HEK293 (cell line): ENCODE results near the gene NISCH.

Experiments used
- CTCF ChIA-PET: fragments of 350-600 bp; formaldehyde crosslinking; extraction: SDS; loops from one replicate; lab custom pipeline; 2021; ENCODE audit warnings: antibody characterized with exemption; lab: Yijun Ruan, JAX
- POLR2A ChIA-PET: fragments of 300-600 bp; formaldehyde crosslinking; extraction: SDS; loops from one replicate; lab custom pipeline; 2020; ENCODE audit warnings: antibody characterized with exemption, inconsistent platforms; lab: Yijun Ruan, JAX
- H3K27ac ChIP-seq: fragments of 200-500 bp; sonication (Bioruptor generic); 2 replicates; pipeline ENCODE4 v1.5.1; 2014; ENCODE audit warnings: low read depth, low read length, control low read depth, inconsistent platforms; ENCODE audit errors: extremely low read depth
- H3K36me3 ChIP-seq, 2 experiments: fragments of 200-500 bp in 1 of 2; sonication (Bioruptor generic) in 1 of 2; 1 replicate in 1 of 2; 2 replicates in 1 of 2; pipeline ENCODE4 v1.5.1; 2014 to 2017; ENCODE audit warnings: inconsistent platforms in 2 of 2, low read length in 2 of 2; ENCODE audit not compliant: control insufficient read depth in 2 of 2, insufficient read depth in 1 of 2
- H3K4me1 ChIP-seq: fragments of 200-500 bp; sonication (Bioruptor generic); 2 replicates; pipeline ENCODE4 v1.5.1; 2014; ENCODE audit warnings: mild to moderate bottlenecking, low read length, inconsistent platforms; ENCODE audit not compliant: control insufficient read depth, insufficient read depth
- H3K4me3 ChIP-seq: 2 replicates; pipeline ENCODE4 v1.5.1; 2011; ENCODE audit warnings: low read depth, mild to moderate bottlenecking, control low read depth, low read length, moderate library complexity
- H3K9me3 ChIP-seq: fragments of 200-500 bp; sonication (Bioruptor generic); 2 replicates; pipeline ENCODE4 v1.5.1; 2014; ENCODE audit warnings: low read depth, low read length, inconsistent platforms; ENCODE audit not compliant: control insufficient read depth, insufficient read depth
- KLF8 ChIP-seq: fragments of 450-650 bp; formaldehyde crosslinking; IDR thresholded peaks from 2 replicates; pipeline ENCODE4 v1.5.1; 2016; ENCODE audit warnings: missing biosample characterization, missing genetic modification characterization
- KLF9 ChIP-seq: fragments of 450-650 bp; formaldehyde crosslinking; IDR thresholded peaks from 2 replicates; pipeline ENCODE4 v1.5.1; 2016; ENCODE audit warnings: missing biosample characterization, missing genetic modification characterization, low read depth
- SP3 ChIP-seq: fragments of 450-650 bp; formaldehyde crosslinking; IDR thresholded peaks from 2 replicates; pipeline ENCODE4 v1.5.1; 2016; ENCODE audit warnings: missing biosample characterization, missing genetic modification characterization
- ZBTB20 ChIP-seq: fragments of 450-650 bp; formaldehyde crosslinking; IDR thresholded peaks from 2 replicates; pipeline ENCODE4 v1.5.1; 2016; ENCODE audit warnings: missing biosample characterization, missing genetic modification characterization
- ZBTB8A ChIP-seq: fragments of 450-650 bp; formaldehyde crosslinking; IDR thresholded peaks from 2 replicates; pipeline ENCODE4 v1.5.1; 2016; ENCODE audit warnings: missing biosample characterization, missing genetic modification characterization
- ZNF23 ChIP-seq: fragments of 450-650 bp; formaldehyde crosslinking; IDR thresholded peaks from 2 replicates; pipeline ENCODE4 v1.5.1; 2016; ENCODE audit warnings: missing biosample characterization, missing genetic modification characterization, borderline replicate concordance
- ZNF302 ChIP-seq: fragments of 450-650 bp; formaldehyde crosslinking; IDR thresholded peaks from 2 replicates; pipeline ENCODE4 v1.5.1; 2016; ENCODE audit warnings: missing biosample characterization, missing genetic modification characterization, low read depth
- ZNF423 ChIP-seq: fragments of 450-650 bp; formaldehyde crosslinking; IDR thresholded peaks from 2 replicates; pipeline ENCODE4 v1.5.1; 2016; ENCODE audit warnings: missing biosample characterization, missing genetic modification characterization
- ZNF571 ChIP-seq: fragments of 450-650 bp; formaldehyde crosslinking; IDR thresholded peaks from 2 replicates; pipeline ENCODE4 v1.5.0; 2017; ENCODE audit warnings: missing biosample characterization, missing genetic modification characterization
- ZNF837 ChIP-seq: fragments of 450-650 bp; formaldehyde crosslinking; IDR thresholded peaks from 2 replicates; pipeline ENCODE4 v1.5.1; 2016; ENCODE audit warnings: missing biosample characterization, missing genetic modification characterization
- ZXDB ChIP-seq: fragments of 450-650 bp; formaldehyde crosslinking; IDR thresholded peaks from 2 replicates; pipeline ENCODE4 v1.5.1; 2016; ENCODE audit warnings: missing biosample characterization, missing genetic modification characterization
- TF ChIP-seq, protein P1 (sequence below): fragments of 450-650 bp; formaldehyde crosslinking; IDR thresholded peaks from 2 replicates; pipeline ENCODE4 v1.5.1; 2016; ENCODE audit warnings: missing biosample characterization, missing genetic modification characterization
- TF ChIP-seq, protein P2 (sequence below): fragments of 450-650 bp; formaldehyde crosslinking; IDR thresholded peaks from 2 replicates; pipeline ENCODE4 v1.5.1; 2016; ENCODE audit warnings: missing biosample characterization, missing genetic modification characterization
- TF ChIP-seq, protein P3 (sequence below): fragments of 450-650 bp; formaldehyde crosslinking; IDR thresholded peaks from 2 replicates; pipeline ENCODE4 v1.5.1; 2016; ENCODE audit warnings: missing biosample characterization, missing genetic modification characterization
- TF ChIP-seq, protein P4 (sequence below): fragments of 450-650 bp; formaldehyde crosslinking; IDR thresholded peaks from 2 replicates; pipeline ENCODE4 v1.5.1; 2016; ENCODE audit warnings: missing biosample characterization, missing genetic modification characterization
- TF ChIP-seq, protein P5 (sequence below): fragments of 450-650 bp; formaldehyde crosslinking; conservative IDR thresholded peaks from 2 replicates; pipeline ENCODE4 v1.5.1; 2016; ENCODE audit warnings: low read depth, missing biosample characterization, missing genetic modification characterization

The NISCH gene

DNA sequence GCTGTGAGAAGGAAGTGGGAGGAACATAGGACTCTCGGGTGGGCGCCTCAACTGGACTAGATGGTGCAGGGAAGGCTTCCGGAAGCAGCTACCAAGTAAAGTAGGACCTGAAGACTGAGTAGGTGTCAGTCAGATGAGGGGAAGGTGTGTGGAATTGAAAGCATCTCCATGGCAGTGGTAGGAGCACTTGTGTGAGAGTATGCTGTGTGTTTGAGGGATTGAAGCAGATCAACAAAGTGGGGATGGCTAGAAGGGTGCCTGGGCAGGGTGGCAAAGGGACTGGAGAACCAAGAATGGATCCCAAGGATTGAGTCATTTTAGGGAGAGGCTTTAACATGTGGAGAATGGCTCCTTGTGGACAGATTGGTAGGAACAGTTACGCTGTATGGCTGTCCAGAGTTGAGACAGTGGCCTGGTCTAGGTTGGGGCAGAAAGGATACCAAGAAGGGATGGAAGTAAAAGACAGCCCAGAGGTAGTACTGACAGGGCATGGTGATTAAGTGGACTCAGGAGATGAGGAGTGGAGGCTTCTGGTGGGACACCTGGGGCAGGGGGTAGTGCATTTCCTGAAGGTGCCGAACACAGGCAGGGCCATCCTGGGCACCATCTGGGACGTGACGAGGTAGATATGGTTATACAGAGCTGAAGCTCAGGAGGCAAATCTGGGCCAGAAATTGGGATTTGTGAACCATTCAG is 82.5 kb downstream of the NISCH start:
- Histone ChIP-seq H3K4me3 (peak overlapping the region; percentile 76), H3K9me3 (no peaks in the 10 kb centered on the region), H3K36me3 (peaks cover 0 to 35% of the 10 kb centered on the region in 2 experiments; a peak in 2 of 3 replicates), H3K27ac (no peak overlapping the region), H3K4me1 (no peaks in the 10 kb centered on the region; the same call in 1 of the 2 replicates)
- ChIA-PET POLR2A (interaction anchor here (0.5 kb wide), 1 partner anchor 54 kb away, joined by 3 read pairs; no protein-coding TSS in a partner anchor), CTCF (no interaction called here)
- TF ChIP-seq ZNF837 (tag by site-specific recombination) (no peak), KLF9 (no peak), SP3 (no peak), ZBTB8A (tag by site-specific recombination) (no peak), ZNF571 (no peak), ZBTB20 (tag by site-specific recombination) (no peak), ZXDB (tag by site-specific recombination) (no peak), ZNF302 (no peak), ZNF423 (tag by site-specific recombination) (no peak), KLF8 (no peak)
- TF ChIP-seq, protein P1, sequence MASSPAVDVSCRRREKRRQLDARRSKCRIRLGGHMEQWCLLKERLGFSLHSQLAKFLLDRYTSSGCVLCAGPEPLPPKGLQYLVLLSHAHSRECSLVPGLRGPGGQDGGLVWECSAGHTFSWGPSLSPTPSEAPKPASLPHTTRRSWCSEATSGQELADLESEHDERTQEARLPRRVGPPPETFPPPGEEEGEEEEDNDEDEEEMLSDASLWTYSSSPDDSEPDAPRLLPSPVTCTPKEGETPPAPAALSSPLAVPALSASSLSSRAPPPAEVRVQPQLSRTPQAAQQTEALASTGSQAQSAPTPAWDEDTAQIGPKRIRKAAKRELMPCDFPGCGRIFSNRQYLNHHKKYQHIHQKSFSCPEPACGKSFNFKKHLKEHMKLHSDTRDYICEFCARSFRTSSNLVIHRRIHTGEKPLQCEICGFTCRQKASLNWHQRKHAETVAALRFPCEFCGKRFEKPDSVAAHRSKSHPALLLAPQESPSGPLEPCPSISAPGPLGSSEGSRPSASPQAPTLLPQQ (tag by site-specific recombination) = no peak
- TF ChIP-seq, protein P2, sequence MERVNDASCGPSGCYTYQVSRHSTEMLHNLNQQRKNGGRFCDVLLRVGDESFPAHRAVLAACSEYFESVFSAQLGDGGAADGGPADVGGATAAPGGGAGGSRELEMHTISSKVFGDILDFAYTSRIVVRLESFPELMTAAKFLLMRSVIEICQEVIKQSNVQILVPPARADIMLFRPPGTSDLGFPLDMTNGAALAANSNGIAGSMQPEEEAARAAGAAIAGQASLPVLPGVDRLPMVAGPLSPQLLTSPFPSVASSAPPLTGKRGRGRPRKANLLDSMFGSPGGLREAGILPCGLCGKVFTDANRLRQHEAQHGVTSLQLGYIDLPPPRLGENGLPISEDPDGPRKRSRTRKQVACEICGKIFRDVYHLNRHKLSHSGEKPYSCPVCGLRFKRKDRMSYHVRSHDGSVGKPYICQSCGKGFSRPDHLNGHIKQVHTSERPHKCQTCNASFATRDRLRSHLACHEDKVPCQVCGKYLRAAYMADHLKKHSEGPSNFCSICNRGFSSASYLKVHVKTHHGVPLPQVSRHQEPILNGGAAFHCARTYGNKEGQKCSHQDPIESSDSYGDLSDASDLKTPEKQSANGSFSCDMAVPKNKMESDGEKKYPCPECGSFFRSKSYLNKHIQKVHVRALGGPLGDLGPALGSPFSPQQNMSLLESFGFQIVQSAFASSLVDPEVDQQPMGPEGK = no peak
- TF ChIP-seq, protein P3, sequence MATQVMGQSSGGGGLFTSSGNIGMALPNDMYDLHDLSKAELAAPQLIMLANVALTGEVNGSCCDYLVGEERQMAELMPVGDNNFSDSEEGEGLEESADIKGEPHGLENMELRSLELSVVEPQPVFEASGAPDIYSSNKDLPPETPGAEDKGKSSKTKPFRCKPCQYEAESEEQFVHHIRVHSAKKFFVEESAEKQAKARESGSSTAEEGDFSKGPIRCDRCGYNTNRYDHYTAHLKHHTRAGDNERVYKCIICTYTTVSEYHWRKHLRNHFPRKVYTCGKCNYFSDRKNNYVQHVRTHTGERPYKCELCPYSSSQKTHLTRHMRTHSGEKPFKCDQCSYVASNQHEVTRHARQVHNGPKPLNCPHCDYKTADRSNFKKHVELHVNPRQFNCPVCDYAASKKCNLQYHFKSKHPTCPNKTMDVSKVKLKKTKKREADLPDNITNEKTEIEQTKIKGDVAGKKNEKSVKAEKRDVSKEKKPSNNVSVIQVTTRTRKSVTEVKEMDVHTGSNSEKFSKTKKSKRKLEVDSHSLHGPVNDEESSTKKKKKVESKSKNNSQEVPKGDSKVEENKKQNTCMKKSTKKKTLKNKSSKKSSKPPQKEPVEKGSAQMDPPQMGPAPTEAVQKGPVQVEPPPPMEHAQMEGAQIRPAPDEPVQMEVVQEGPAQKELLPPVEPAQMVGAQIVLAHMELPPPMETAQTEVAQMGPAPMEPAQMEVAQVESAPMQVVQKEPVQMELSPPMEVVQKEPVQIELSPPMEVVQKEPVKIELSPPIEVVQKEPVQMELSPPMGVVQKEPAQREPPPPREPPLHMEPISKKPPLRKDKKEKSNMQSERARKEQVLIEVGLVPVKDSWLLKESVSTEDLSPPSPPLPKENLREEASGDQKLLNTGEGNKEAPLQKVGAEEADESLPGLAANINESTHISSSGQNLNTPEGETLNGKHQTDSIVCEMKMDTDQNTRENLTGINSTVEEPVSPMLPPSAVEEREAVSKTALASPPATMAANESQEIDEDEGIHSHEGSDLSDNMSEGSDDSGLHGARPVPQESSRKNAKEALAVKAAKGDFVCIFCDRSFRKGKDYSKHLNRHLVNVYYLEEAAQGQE (tag by site-specific recombination) = no peak

DNA sequence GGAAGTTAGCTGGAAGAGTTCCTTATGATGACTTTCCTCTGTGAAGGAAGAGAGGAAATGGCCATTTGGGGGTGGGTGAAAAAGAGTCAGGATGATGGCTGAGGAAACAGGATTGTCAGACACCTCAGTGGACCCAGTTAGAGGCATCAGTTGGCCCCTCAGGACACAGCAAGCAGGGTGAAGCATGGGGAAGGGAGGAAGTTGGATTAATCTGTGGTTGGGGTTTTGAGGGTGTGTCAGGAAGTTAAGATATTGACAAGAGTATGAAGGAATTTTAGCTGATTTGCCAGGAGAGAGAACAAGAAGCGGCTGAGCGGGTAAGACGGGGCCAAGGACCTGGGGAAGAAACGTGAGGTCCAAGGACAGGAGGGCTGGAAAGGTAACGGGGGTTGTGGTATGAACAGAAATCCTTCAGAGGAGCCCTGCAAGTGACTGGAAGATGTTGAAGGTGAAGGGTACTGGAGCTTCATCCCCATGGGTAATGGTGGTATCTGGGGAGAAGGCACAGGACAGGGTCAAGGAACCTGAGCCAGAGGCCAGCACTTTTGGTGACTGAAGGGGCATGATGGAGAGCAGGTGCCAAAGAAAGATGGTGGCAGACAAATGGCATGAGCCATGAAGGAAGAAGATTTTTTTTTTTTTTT is 83.7 kb downstream of the NISCH start:
- Histone ChIP-seq H3K27ac (no peak overlapping the region), H3K4me1 (no peaks in the 10 kb centered on the region; the same call in 1 of the 2 replicates), H3K9me3 (no peaks in the 10 kb centered on the region), H3K36me3 (peaks cover 0 to 35% of the 10 kb centered on the region in 2 experiments; a peak in 2 of 3 replicates), H3K4me3 (no peak overlapping the region)
- POLR2A ChIA-PET = no interaction called here
- CTCF ChIA-PET = interaction anchor here (0.6 kb wide), 2 partner anchors 308 to 1085 kb away, joined by 3 read pairs; no protein-coding TSS in a partner anchor
- TF ChIP-seq, protein P3 (tag by site-specific recombination) = no peak
- no peak for TF ChIP-seq ZNF23
- TF ChIP-seq ZNF302 = no peak
- TF ChIP-seq, protein P4, sequence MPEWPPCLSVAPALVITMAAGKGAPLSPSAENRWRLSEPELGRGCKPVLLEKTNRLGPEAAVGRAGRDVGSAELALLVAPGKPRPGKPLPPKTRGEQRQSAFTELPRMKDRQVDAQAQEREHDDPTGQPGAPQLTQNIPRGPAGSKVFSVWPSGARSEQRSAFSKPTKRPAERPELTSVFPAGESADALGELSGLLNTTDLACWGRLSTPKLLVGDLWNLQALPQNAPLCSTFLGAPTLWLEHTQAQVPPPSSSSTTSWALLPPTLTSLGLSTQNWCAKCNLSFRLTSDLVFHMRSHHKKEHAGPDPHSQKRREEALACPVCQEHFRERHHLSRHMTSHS (tag by site-specific recombination) = no peak
- TF ChIP-seq, protein P5, sequence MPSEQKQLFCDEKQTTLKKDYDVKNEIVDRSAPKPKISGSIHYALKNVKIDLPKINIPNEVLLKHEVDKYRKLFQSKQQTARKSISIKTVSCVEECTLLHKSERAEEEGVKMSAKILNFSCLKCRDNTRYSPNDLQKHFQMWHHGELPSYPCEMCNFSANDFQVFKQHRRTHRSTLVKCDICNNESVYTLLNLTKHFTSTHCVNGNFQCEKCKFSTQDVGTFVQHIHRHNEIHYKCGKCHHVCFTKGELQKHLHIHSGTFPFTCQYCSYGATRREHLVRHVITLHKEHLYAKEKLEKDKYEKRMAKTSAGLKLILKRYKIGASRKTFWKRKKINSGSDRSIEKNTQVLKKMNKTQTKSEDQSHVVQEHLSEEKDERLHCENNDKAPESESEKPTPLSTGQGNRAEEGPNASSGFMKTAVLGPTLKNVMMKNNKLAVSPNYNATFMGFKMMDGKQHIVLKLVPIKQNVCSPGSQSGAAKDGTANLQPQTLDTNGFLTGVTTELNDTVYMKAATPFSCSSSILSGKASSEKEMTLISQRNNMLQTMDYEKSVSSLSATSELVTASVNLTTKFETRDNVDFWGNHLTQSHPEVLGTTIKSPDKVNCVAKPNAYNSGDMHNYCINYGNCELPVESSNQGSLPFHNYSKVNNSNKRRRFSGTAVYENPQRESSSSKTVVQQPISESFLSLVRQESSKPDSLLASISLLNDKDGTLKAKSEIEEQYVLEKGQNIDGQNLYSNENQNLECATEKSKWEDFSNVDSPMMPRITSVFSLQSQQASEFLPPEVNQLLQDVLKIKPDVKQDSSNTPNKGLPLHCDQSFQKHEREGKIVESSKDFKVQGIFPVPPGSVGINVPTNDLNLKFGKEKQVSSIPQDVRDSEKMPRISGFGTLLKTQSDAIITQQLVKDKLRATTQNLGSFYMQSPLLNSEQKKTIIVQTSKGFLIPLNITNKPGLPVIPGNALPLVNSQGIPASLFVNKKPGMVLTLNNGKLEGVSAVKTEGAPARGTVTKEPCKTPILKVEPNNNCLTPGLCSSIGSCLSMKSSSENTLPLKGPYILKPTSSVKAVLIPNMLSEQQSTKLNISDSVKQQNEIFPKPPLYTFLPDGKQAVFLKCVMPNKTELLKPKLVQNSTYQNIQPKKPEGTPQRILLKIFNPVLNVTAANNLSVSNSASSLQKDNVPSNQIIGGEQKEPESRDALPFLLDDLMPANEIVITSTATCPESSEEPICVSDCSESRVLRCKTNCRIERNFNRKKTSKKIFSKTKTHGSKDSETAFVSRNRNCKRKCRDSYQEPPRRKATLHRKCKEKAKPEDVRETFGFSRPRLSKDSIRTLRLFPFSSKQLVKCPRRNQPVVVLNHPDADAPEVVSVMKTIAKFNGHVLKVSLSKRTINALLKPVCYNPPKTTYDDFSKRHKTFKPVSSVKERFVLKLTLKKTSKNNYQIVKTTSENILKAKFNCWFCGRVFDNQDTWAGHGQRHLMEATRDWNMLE (tag by site-specific recombination) = no peak
